ENCODE results near the gene HIGD2A. TPM values are rescaled to one million over a fixed set of nuclear protein-coding genes. Genes with fewer than 3 reads are reported as not detected.

The HIGD2A gene
- total and polyA plus RNA-seq, 2 of the 13 experiments (the other 11 are each of a cell fraction or from before 2014, with no cell fraction given), result 89.2 to 146 TPM

GRCh38 chr5:176415952-176416924, 27.7 kb downstream of the HIGD2A start, which contains the start of gene CLTB (continued):
- TF ChIP-seq HINFP (CRISPR knock-in tag; IDR thresholded peaks at IDR 0.05; ENCODE audit: low read depth) (peak; percentile 89; the same call in 1 of the 2 replicates), ETV5 (CRISPR knock-in tag; IDR thresholded peaks at IDR 0.05; ENCODE audit: borderline replicate concordance) (0 out of 2 replicates have a peak, but pooled peaks have one; percentile 41), ELK4 (CRISPR knock-in tag; IDR thresholded peaks at IDR 0.05; ENCODE audit: borderline replicate concordance) (no peak), ZGPAT (CRISPR knock-in tag; IDR thresholded peaks at IDR 0.05) (peak; percentile 76; the same call in 1 of the 2 replicates), ZBTB33 (CRISPR knock-in tag; IDR thresholded peaks at IDR 0.05) (peak; percentile 65; the same call in 1 of the 2 replicates), FLYWCH1 (CRISPR knock-in tag; IDR thresholded peaks at IDR 0.05) (no peak), ZNF609 (CRISPR knock-in tag; IDR thresholded peaks at IDR 0.05; ENCODE audit: borderline replicate concordance) (0 out of 2 replicates have a peak, but pooled peaks have one; percentile 19), ZFP91 (CRISPR knock-in tag; IDR thresholded peaks at IDR 0.05; ENCODE audit: borderline replicate concordance) (peak; percentile 78), ZNF383 (CRISPR knock-in tag; IDR thresholded peaks at IDR 0.05; ENCODE audit: borderline replicate concordance) (no peak), TARDBP (CRISPR knock-in tag; IDR thresholded peaks at IDR 0.05) (0 out of 2 replicates have a peak, but pooled peaks have one; percentile 24), SIN3A (IDR thresholded peaks at IDR 0.05; ENCODE audit: borderline replicate concordance, low read depth, low read length) (peak; percentile 25; the same call in 1 of the 2 replicates), STAT5B (CRISPR knock-in tag; IDR thresholded peaks at IDR 0.05) (no peak)

Data from HepG2 (cell line).